Measurements from ENCODE around the gene INSYN1.

INSYN1 gene

GRCh38 chr15:73754461-73754860, 1.3 kb upstream of the INSYN1 start:
- WGBS (ENCODE audit: extremely low coverage, insufficient coverage, insufficient read length), result no CpG with 5 or more reads among the region's 8 CpGs
- Histone ChIP-seq H3K27ac (ENCODE audit: low read depth, low read length) (no peak overlapping the region), H3K4me1 (ENCODE audit: control insufficient read depth in 1 of 2, insufficient read depth in 2 of 2, low read length in 2 of 2) (peaks cover 7 to 8% of the 10 kb centered on the region in 2 experiments), H4K12ac (ENCODE audit: low read depth, low read length) (no peak overlapping the region), H4K91ac (ENCODE audit: low read depth, low read length) (no peak overlapping the region), H4K8ac (ENCODE audit: low read depth, low read length) (no peak overlapping the region), H3K79me2 (ENCODE audit: control insufficient read depth, insufficient read depth, low read length, poor library complexity) (no peaks in the 10 kb centered on the region), H3K4me3 (ENCODE audit: low read depth, low read length) (no peak overlapping the region), H2AFZ (ENCODE audit: insufficient read depth, low read length, poor library complexity) (no peak overlapping the region), H3K18ac (ENCODE audit: low read length) (no peak overlapping the region), H2BK120ac (ENCODE audit: insufficient read depth, low read length, poor library complexity) (no peak overlapping the region), H2AK5ac (ENCODE audit: low read length) (no peak overlapping the region), H3K9ac (ENCODE audit: low read length) (no peak overlapping the region), H3K36me3 (ENCODE audit: control insufficient read depth in 1 of 2, insufficient read depth in 2 of 2, low read length in 2 of 2) (no peaks in the 10 kb centered on the region), H3K79me1 (ENCODE audit: low read length) (no peaks in the 10 kb centered on the region), H3K23ac (ENCODE audit: low read length) (no peak overlapping the region), H3K4ac (ENCODE audit: low read depth, low read length) (no peak overlapping the region), H3K4me2 (ENCODE audit: low read length) (no peak overlapping the region), H2BK12ac (ENCODE audit: low read length) (no peak overlapping the region), H2BK5ac (ENCODE audit: low read depth, low read length, poor library complexity) (no peak overlapping the region), H3K9me3 (ENCODE audit: insufficient read depth, low read depth, low read length) (peaks cover 3% of the 10 kb centered on the region), H3K27me3 (ENCODE audit: insufficient read depth, low read length) (peaks cover 32% of the 10 kb centered on the region), H3K14ac (ENCODE audit: low read length) (no peak overlapping the region)
- no peak for DNase-seq

GRCh38 chr15:73752806-73753193, 351 bp downstream of the INSYN1 start:
- Histone ChIP-seq H2BK12ac (ENCODE audit: low read length) (no peak overlapping the region), H3K79me2 (ENCODE audit: control insufficient read depth, insufficient read depth, low read length, poor library complexity) (no peaks in the 10 kb centered on the region), H3K18ac (ENCODE audit: low read length) (no peak overlapping the region), H3K27me3 (ENCODE audit: insufficient read depth, low read length) (peaks cover 32% of the 10 kb centered on the region), H3K4me2 (ENCODE audit: low read length) (peak overlapping the region; percentile 62), H3K4me3 (ENCODE audit: low read depth, low read length) (peak overlapping the region; percentile 18), H2BK120ac (ENCODE audit: insufficient read depth, low read length, poor library complexity) (no peak overlapping the region), H4K91ac (ENCODE audit: low read depth, low read length) (no peak overlapping the region), H4K12ac (ENCODE audit: low read depth, low read length) (no peak overlapping the region), H3K4ac (ENCODE audit: low read depth, low read length) (no peak overlapping the region), H3K9me3 (ENCODE audit: insufficient read depth, low read depth, low read length) (peaks cover 3% of the 10 kb centered on the region), H2AK5ac (ENCODE audit: low read length) (no peak overlapping the region), H3K4me1 (ENCODE audit: control insufficient read depth in 1 of 2, insufficient read depth in 2 of 2, low read length in 2 of 2) (peaks cover 7 to 8% of the 10 kb centered on the region in 2 experiments), H3K23ac (ENCODE audit: low read length) (no peak overlapping the region), H3K36me3 (ENCODE audit: control insufficient read depth in 1 of 2, insufficient read depth in 2 of 2, low read length in 2 of 2) (no peaks in the 10 kb centered on the region), H4K8ac (ENCODE audit: low read depth, low read length) (no peak overlapping the region), H3K14ac (ENCODE audit: low read length) (no peak overlapping the region), H3K27ac (ENCODE audit: low read depth, low read length) (no peak overlapping the region), H3K79me1 (ENCODE audit: low read length) (no peaks in the 10 kb centered on the region), H2BK5ac (ENCODE audit: low read depth, low read length, poor library complexity) (no peak overlapping the region), H3K9ac (ENCODE audit: low read length) (no peak overlapping the region), H2AFZ (ENCODE audit: insufficient read depth, low read length, poor library complexity) (no peak overlapping the region)
- no CpG with 5 or more reads among the region's 56 CpGs for WGBS (ENCODE audit: extremely low coverage, insufficient coverage, insufficient read length)
- peak in 1 of 2 donors; percentile 9 for DNase-seq

- Histone ChIP-seq H2AK5ac (ENCODE audit: low read length) (no peak overlapping the region), H3K4me2 (ENCODE audit: low read length) (peak overlapping the region; percentile 62), H3K4me3 (ENCODE audit: low read depth, low read length) (peak overlapping the region; percentile 18), H3K79me2 (ENCODE audit: control insufficient read depth, insufficient read depth, low read length, poor library complexity) (no peaks in the 10 kb centered on the region), H4K12ac (ENCODE audit: low read depth, low read length) (no peak overlapping the region), H4K91ac (ENCODE audit: low read depth, low read length) (no peak overlapping the region), H2BK5ac (ENCODE audit: low read depth, low read length, poor library complexity) (no peak overlapping the region), H3K27ac (ENCODE audit: low read depth, low read length) (no peak overlapping the region), H2AFZ (ENCODE audit: insufficient read depth, low read length, poor library complexity) (no peak overlapping the region), H2BK120ac (ENCODE audit: insufficient read depth, low read length, poor library complexity) (no peak overlapping the region), H4K8ac (ENCODE audit: low read depth, low read length) (no peak overlapping the region), H3K23ac (ENCODE audit: low read length) (no peak overlapping the region), H3K14ac (ENCODE audit: low read length) (no peak overlapping the region), H2BK12ac (ENCODE audit: low read length) (no peak overlapping the region), H3K4me1 (ENCODE audit: control insufficient read depth in 1 of 2, insufficient read depth in 2 of 2, low read length in 2 of 2) (peaks cover 7 to 8% of the 10 kb centered on the region in 2 experiments), H3K9ac (ENCODE audit: low read length) (no peak overlapping the region), H3K18ac (ENCODE audit: low read length) (no peak overlapping the region), H3K36me3 (ENCODE audit: control insufficient read depth in 1 of 2, insufficient read depth in 2 of 2, low read length in 2 of 2) (no peaks in the 10 kb centered on the region), H3K4ac (ENCODE audit: low read depth, low read length) (no peak overlapping the region), H3K27me3 (ENCODE audit: insufficient read depth, low read length) (peaks cover 32% of the 10 kb centered on the region), H3K9me3 (ENCODE audit: insufficient read depth, low read depth, low read length) (peaks cover 3% of the 10 kb centered on the region), H3K79me1 (ENCODE audit: low read length) (no peaks in the 10 kb centered on the region)
- DNase-seq, result no peak
- WGBS (ENCODE audit: extremely low coverage, insufficient coverage, insufficient read length), result no CpG with 5 or more reads among the region's 79 CpGs
Observed at GRCh38 chr15:73751899-73752805, 999 bp downstream of the INSYN1 start.

GRCh38 chr15:73751511-73751898, 1.6 kb downstream of the INSYN1 start:
- H3K18ac ChIP-seq (ENCODE audit: low read length), result no peak overlapping the region
- no peak overlapping the region for H2BK120ac ChIP-seq (ENCODE audit: insufficient read depth, low read length, poor library complexity)
- H3K4ac ChIP-seq (ENCODE audit: low read depth, low read length), result no peak overlapping the region
- no peak for DNase-seq
- no peak overlapping the region for H4K8ac ChIP-seq (ENCODE audit: low read depth, low read length)
- no peak overlapping the region for H3K23ac ChIP-seq (ENCODE audit: low read length)
- H3K27ac ChIP-seq (ENCODE audit: low read depth, low read length), result no peak overlapping the region
- H4K12ac ChIP-seq (ENCODE audit: low read depth, low read length), result no peak overlapping the region
- no peaks in the 10 kb centered on the region for H3K36me3 ChIP-seq (ENCODE audit: control insufficient read depth in 1 of 2, insufficient read depth in 2 of 2, low read length in 2 of 2)
- H2BK5ac ChIP-seq (ENCODE audit: low read depth, low read length, poor library complexity), result no peak overlapping the region
- peaks cover 32% of the 10 kb centered on the region for H3K27me3 ChIP-seq (ENCODE audit: insufficient read depth, low read length)
- no peaks in the 10 kb centered on the region for H3K79me1 ChIP-seq (ENCODE audit: low read length)
- H3K9me3 ChIP-seq (ENCODE audit: insufficient read depth, low read depth, low read length), result peaks cover 3% of the 10 kb centered on the region
- H3K4me1 ChIP-seq (ENCODE audit: control insufficient read depth in 1 of 2, insufficient read depth in 2 of 2, low read length in 2 of 2), result peaks cover 13 to 14% of the 10 kb centered on the region in 2 experiments
- H3K4me2 ChIP-seq (ENCODE audit: low read length), result no peak overlapping the region
- H3K14ac ChIP-seq (ENCODE audit: low read length), result no peak overlapping the region
- H2AK5ac ChIP-seq (ENCODE audit: low read length), result no peak overlapping the region
- no peak overlapping the region for H3K4me3 ChIP-seq (ENCODE audit: low read depth, low read length)
- no CpG with 5 or more reads among the region's 9 CpGs for WGBS (ENCODE audit: extremely low coverage, insufficient coverage, insufficient read length)
- H3K9ac ChIP-seq (ENCODE audit: low read length), result no peak overlapping the region
- H4K91ac ChIP-seq (ENCODE audit: low read depth, low read length), result no peak overlapping the region
- H3K79me2 ChIP-seq (ENCODE audit: control insufficient read depth, insufficient read depth, low read length, poor library complexity), result no peaks in the 10 kb centered on the region
- H2BK12ac ChIP-seq (ENCODE audit: low read length), result no peak overlapping the region
- H2AFZ ChIP-seq (ENCODE audit: insufficient read depth, low read length, poor library complexity), result no peak overlapping the region
